Tibial artery (tissue), 4 donors: ENCODE results near the gene RBM18.

Experiments
- DNase-seq, 2 donors: peaks; one replicate each; pipeline ENCODE4 v3.0.0-alpha.2; 2019
- H3K27ac ChIP-seq, 2 donors: fragments of 200-600 bp; sonication (generic) in 1 of 2; 1 replicate in 1 of 2; 2 replicates in 1 of 2; pipeline ENCODE4 v1.5.1; 2018 to 2019; ENCODE audit warnings: mild to moderate bottlenecking in 1 of 2
- H3K27me3 ChIP-seq, 2 donors: fragments of 200-600 bp; sonication (generic) in 1 of 2; one replicate each; pipeline versions ENCODE4 v1.5.1 to v1.6.0; 2016 to 2019
- H3K36me3 ChIP-seq, 3 donors: fragments of 200-600 bp; sonication (generic) in 2 of 3; one replicate each; pipeline ENCODE4 v1.5.1; 2016 to 2019; ENCODE audit warnings: mild to moderate bottlenecking in 2 of 3
- H3K4me1 ChIP-seq, 4 donors: fragments of 200-600 bp; sonication (generic) in 2 of 4; 1 replicate in 3 of 4; 2 replicates in 1 of 4; pipeline ENCODE4 v1.5.1; 2016 to 2019
- H3K4me3 ChIP-seq, 2 donors: fragments of 200-600 bp; sonication (generic) in 1 of 2; 1 replicate in 1 of 2; 2 replicates in 1 of 2; pipeline ENCODE4 v1.5.1; 2018 to 2019; ENCODE audit warnings: mild to moderate bottlenecking in 2 of 2
- H3K9me3 ChIP-seq, 3 donors: fragments of 200-600 bp; sonication (generic) in 1 of 3; one replicate each; pipeline ENCODE4 v1.5.1; 2016 to 2019
- CTCF ChIP-seq, 2 experiments: fragments of 200-600 bp in 1 of 2; fragments of 450-650 bp in 1 of 2; IDR thresholded peaks; one replicate each; pipeline ENCODE4 v1.5.1; 2017 to 2019; ENCODE audit warnings: antibody characterized with exemption in 2 of 2, mild to moderate bottlenecking in 1 of 2, moderate library complexity in 1 of 2
- intact Hi-C: fragments of 100-400 bp; cut with DNase I; formaldehyde crosslinking; loops from one replicate; pipeline ENCODE4 v1.15.0; 2023; ENCODE audit warnings: low total_unique reads

The RBM18 gene

DNA sequence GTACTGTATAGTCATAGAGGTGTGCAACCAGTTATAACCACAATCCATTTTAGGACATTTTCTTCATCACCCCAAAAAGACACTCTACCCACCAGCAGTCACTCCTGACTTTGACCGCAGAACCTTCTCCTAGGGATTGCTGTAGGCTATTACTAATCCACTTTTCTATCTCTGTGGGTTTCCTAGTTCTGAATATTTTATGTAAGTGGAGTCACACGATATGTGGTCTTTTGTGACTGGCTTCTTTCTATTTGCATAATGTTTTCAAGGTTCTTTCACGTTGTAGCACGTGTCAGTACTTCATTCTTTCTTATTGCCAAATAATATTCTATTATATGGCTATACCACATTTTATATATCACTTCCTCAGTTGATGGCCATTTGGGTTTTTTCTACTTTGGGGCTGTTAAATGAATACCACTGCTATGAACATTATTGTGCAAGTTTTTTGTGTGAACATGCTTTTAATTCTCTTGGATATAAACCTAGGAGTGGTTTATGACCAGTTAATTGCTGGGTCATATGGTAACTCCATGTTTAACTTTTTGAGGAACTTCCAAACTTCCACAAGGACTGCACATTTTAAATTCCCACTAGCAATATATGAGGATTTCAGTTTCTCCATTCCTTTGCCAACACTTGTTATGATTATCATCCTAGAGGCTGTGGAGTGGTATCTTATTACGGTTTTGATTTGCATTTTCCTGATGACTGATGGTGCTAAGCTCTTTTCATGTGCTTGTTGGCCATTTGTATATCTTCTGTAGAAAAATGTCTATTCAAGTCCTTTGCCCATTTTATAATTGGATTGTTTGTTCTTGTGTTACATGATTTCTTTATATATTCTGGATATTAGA lies 37.8 kb upstream of the RBM18 start:
- H3K27me3 ChIP-seq: no peaks in the 10 kb centered on the region
- DNase-seq: no peak
- H3K4me1 ChIP-seq: no peaks in the 10 kb centered on the region
- H3K4me3 ChIP-seq: no peak overlapping the region
- intact Hi-C loops: no loop called here
- TF ChIP-seq CTCF (IDR thresholded peaks at IDR 0.05): no peak
- no peak overlapping the region for H3K27ac ChIP-seq
- H3K36me3 ChIP-seq: peaks cover 0 to 78% (median 51%) of the 10 kb centered on the region in 3 donors
- H3K9me3 ChIP-seq: no peaks in the 10 kb centered on the region

GRCh38 chr9:122297512-122297911 lies 32.9 kb upstream of the RBM18 start:
- no peak for TF ChIP-seq CTCF (IDR thresholded peaks at IDR 0.05)
- Histone ChIP-seq H3K27me3 (no peaks in the 10 kb centered on the region), H3K9me3 (no peaks in the 10 kb centered on the region), H3K36me3 (peaks cover 23 to 83% (median 41%) of the 10 kb centered on the region in 3 donors), H3K4me3 (no peak overlapping the region), H3K4me1 (no peaks in the 10 kb centered on the region), H3K27ac (no peak overlapping the region)
- intact Hi-C loops: loop anchor here (10.0 kb wide), 1 partner anchor 343 kb away; no protein-coding TSS in a partner anchor
- no peak for DNase-seq

DNA sequence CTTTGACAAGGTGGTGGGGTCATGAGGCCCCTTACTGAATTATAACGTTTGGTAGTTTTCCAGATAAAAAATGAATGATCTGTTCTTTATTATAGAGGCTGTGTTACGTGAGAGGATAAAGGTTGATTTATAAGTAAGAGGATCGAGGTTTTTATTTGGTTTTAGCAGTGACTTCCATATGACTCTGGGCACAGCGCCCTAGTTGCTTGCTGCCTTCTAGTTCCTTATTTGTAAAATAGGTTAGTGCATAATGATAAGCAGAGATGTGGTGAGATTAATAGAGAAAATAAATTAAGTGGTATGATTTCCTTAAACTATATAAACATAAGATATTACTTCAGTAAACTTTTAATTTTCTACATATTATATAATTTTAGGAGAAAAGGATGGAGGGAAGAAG lies 29.9 kb upstream of the RBM18 start:
- Histone ChIP-seq H3K27me3 (no peaks in the 10 kb centered on the region), H3K4me1 (no peaks in the 10 kb centered on the region), H3K9me3 (no peaks in the 10 kb centered on the region), H3K36me3 (peaks cover 35 to 76% (median 35%) of the 10 kb centered on the region in 3 donors), H3K4me3 (no peak overlapping the region), H3K27ac (no peak overlapping the region)
- no peak for TF ChIP-seq CTCF (IDR thresholded peaks at IDR 0.05)
- intact Hi-C loops: loop anchor here (10.0 kb wide), 1 partner anchor 340 kb away; no protein-coding TSS in a partner anchor
- no peak for DNase-seq

GRCh38 chr9:122291458-122291857 lies 26.8 kb upstream of the RBM18 start:
- no peak for TF ChIP-seq CTCF (IDR thresholded peaks at IDR 0.05)
- peaks cover 34 to 70% (median 49%) of the 10 kb centered on the region in 3 donors for H3K36me3 ChIP-seq
- DNase-seq: no peak
- H3K27ac ChIP-seq: no peak overlapping the region
- H3K9me3 ChIP-seq: no peaks in the 10 kb centered on the region
- no peak overlapping the region for H3K4me3 ChIP-seq
- H3K4me1 ChIP-seq: no peaks in the 10 kb centered on the region
- intact Hi-C loops: loop anchor here (10.0 kb wide), 1 partner anchor 337 kb away; no protein-coding TSS in a partner anchor
- H3K27me3 ChIP-seq: no peaks in the 10 kb centered on the region

GRCh38 chr9:122287214-122287720 lies 22.6 kb upstream of the RBM18 start:
- TF ChIP-seq CTCF (IDR thresholded peaks at IDR 0.05): no peak
- Histone ChIP-seq H3K27me3 (no peaks in the 10 kb centered on the region), H3K27ac (no peak overlapping the region), H3K9me3 (no peaks in the 10 kb centered on the region), H3K4me3 (no peak overlapping the region), H3K4me1 (no peaks in the 10 kb centered on the region), H3K36me3 (peaks cover 43 to 69% (median 45%) of the 10 kb centered on the region in 3 donors)
- intact Hi-C loops: no loop called here
- no peak for DNase-seq
